GM12878 (cell line): ENCODE results near the gene CYP4A22. TPM values are rescaled to one million over a fixed set of nuclear protein-coding genes. Genes with fewer than 3 reads are reported as not detected.

Experiments
- ATAC-seq: fragments of 200-7000 bp; cut with Tn5 transposase; 3 replicates; pipeline ENCODE4 v1.9.1; 2020; ENCODE audit warnings: mild to moderate bottlenecking, moderate library complexity
- BruUV-seq: library from RNA; stranded (reverse); fragments of 400-500 nt; replicated peaks from 2 replicates; lab custom pipeline; 2021; lab: Mats Ljungman, UMichigan
- CTCF ChIA-PET: fragments of 300-600 bp; sonication (Branson Sonifier 250); formaldehyde crosslinking; extraction: SDS; loops from one replicate; lab custom pipeline; 2021; ENCODE audit warnings: inconsistent platforms; lab: Yijun Ruan, JAX
- POLR2A ChIA-PET: fragments of 350-600 bp; formaldehyde crosslinking; extraction: SDS; loops from one replicate; lab custom pipeline; 2021; ENCODE audit warnings: inconsistent platforms; lab: Charles Lee
- RAD21 ChIA-PET: fragments of 300-600 bp; sonication (Branson Sonifier 250); formaldehyde crosslinking; loops from one replicate; lab custom pipeline; 2023; ENCODE audit warnings: antibody characterized with exemption; ENCODE audit not compliant: unreplicated experiment; lab: Charles Lee
- SMC1A ChIA-PET: fragments of 300-600 bp; sonication (Branson Sonifier 250); formaldehyde crosslinking; loops from one replicate; lab custom pipeline; 2023; ENCODE audit not compliant: unreplicated experiment, uncharacterized antibody; lab: Charles Lee
- DNase-seq: peaks from one replicate; pipeline ENCODE4 v3.0.0-alpha.2; 2011; ENCODE audit warnings: low read depth, low spot score
- FAIRE-seq: peaks from 3 replicates; lab custom pipeline; 2011; peaks lifted over from hg19 to GRCh38; lab: Jason Lieb, UNC
- H2AFZ ChIP-seq: 2 replicates; pipeline ENCODE4 v1.6.0; 2011; ENCODE audit warnings: low read depth, low read length, control low read depth; ENCODE audit not compliant: control insufficient read depth
- H3K27ac ChIP-seq: 2 replicates; pipeline ENCODE4 v1.5.1; 2011; ENCODE audit warnings: control low read depth; ENCODE audit not compliant: control insufficient read depth, insufficient read depth
- H3K27me3 ChIP-seq, 2 experiments: replicated peaks in 1 of 2; 2 replicates each; pipeline versions ENCODE4 v1.6.0 to v1.6.1; 2011; ENCODE audit warnings: low read length in 1 of 2; ENCODE audit not compliant: control insufficient read depth in 2 of 2, insufficient read depth in 2 of 2
- H3K36me3 ChIP-seq, 2 experiments: 2 replicates each; pipeline ENCODE4 v1.5.1; 2011; ENCODE audit warnings: low read length in 1 of 2; ENCODE audit not compliant: control insufficient read depth in 2 of 2, insufficient read depth in 2 of 2
- H3K4me1 ChIP-seq: 2 replicates; pipeline ENCODE4 v1.6.1; 2011; ENCODE audit warnings: mild to moderate bottlenecking, low read length, moderate library complexity, mixed read lengths; ENCODE audit not compliant: control insufficient read depth, insufficient read depth
- H3K4me2 ChIP-seq: 2 replicates; pipeline ENCODE4 v1.6.0; 2011; ENCODE audit warnings: control low read depth; ENCODE audit not compliant: control insufficient read depth, insufficient read depth
- H3K4me3 ChIP-seq: fragments of 200-600 bp; sonication (generic); 2 replicates; pipeline ENCODE4 v1.5.1; 2016
- H3K79me2 ChIP-seq: 2 replicates; pipeline ENCODE4 v1.6.0; 2011; ENCODE audit warnings: low read length; ENCODE audit not compliant: control insufficient read depth, insufficient read depth
- H3K9ac ChIP-seq: 2 replicates; pipeline ENCODE4 v1.8.0; 2011; ENCODE audit warnings: low read length, control low read depth, mixed read lengths; ENCODE audit not compliant: control insufficient read depth, insufficient read depth
- H3K9me3 ChIP-seq: replicated peaks from 3 replicates; pipeline ENCODE4 v1.5.1; 2011; ENCODE audit warnings: mild to moderate bottlenecking, low read length; ENCODE audit not compliant: control insufficient read depth, insufficient read depth
- H4K20me1 ChIP-seq: 2 replicates; pipeline ENCODE4 v1.6.0; 2011; ENCODE audit not compliant: control insufficient read depth, insufficient read depth
- ATF3 ChIP-seq: IDR thresholded peaks from 2 replicates; pipeline ENCODE4 v1.6.1; 2011; ENCODE audit warnings: low read depth, mild to moderate bottlenecking, low read length, moderate library complexity, borderline replicate concordance; ENCODE audit errors: extremely low read depth
- E2F8 ChIP-seq: fragments of 450-650 bp; IDR thresholded peaks from 2 replicates; pipeline ENCODE4 v1.6.1; 2018; ENCODE audit warnings: mild to moderate bottlenecking, low read depth, moderate library complexity; ENCODE audit not compliant: partially characterized antibody
- FOXK2 ChIP-seq: fragments of 450-650 bp; IDR thresholded peaks from 2 replicates; pipeline ENCODE4 v1.6.1; 2017; ENCODE audit warnings: mild to moderate bottlenecking, moderate library complexity
- JUND ChIP-seq: IDR thresholded peaks from 2 replicates; pipeline ENCODE4 v1.6.1; 2012; ENCODE audit warnings: low read depth, mild to moderate bottlenecking, low read length, improper control_type of control experiment, moderate library complexity
- MTA2 ChIP-seq: fragments of 450-650 bp; IDR thresholded peaks from 2 replicates; pipeline ENCODE4 v1.6.1; 2016; ENCODE audit warnings: low read depth, mild to moderate bottlenecking, moderate library complexity
- NBN ChIP-seq: fragments of 450-650 bp; IDR thresholded peaks from 2 replicates; pipeline ENCODE4 v1.6.1; 2016
- NFXL1 ChIP-seq: fragments of 450-650 bp; IDR thresholded peaks from 2 replicates; pipeline ENCODE4 v1.6.1; 2017; ENCODE audit warnings: antibody characterized with exemption, mild to moderate bottlenecking, borderline replicate concordance
- NRF1 ChIP-seq: conservative IDR thresholded peaks from 2 replicates; pipeline ENCODE4 v1.6.1; 2011; ENCODE audit warnings: mild to moderate bottlenecking, low read depth, low read length, improper control_type of control experiment
- SIN3A ChIP-seq: IDR thresholded peaks from 2 replicates; pipeline ENCODE4 v1.6.1; 2012; ENCODE audit warnings: low read depth, low read length, improper control_type of control experiment
- YBX1 ChIP-seq: fragments of 450-650 bp; IDR thresholded peaks from 2 replicates; pipeline ENCODE4 v1.6.1; 2016; ENCODE audit warnings: antibody characterized with exemption
- ZNF24 ChIP-seq: fragments of 450-650 bp; IDR thresholded peaks from 2 replicates; pipeline ENCODE4 v1.6.1; 2017; ENCODE audit warnings: antibody characterized with exemption, mild to moderate bottlenecking
- WGBS: methylation state at CpG from one replicate; pipeline ENCODE4 v1.1.6; 2016; ENCODE audit warnings: low lambda C conversion rate; ENCODE audit not compliant: insufficient replicate concordance, insufficient coverage; ENCODE audit errors: missing lambda C conversion rate; 5-methylcytosine and 5-hydroxymethylcytosine counted together
- in situ Hi-C: fragments of 300-500 bp; cut with MboI; formaldehyde crosslinking; loops from 9 replicates; pipeline ENCODE4 v1.14.3; 2018; ENCODE audit warnings: mixed read lengths
- intact Hi-C: fragments of 100-400 bp; cut with micrococcal nuclease; formaldehyde crosslinking; loops from one replicate; pipeline ENCODE4 v1.14.2; 2022; ENCODE audit not compliant: unreplicated experiment
- polyA plus RNA-seq, 11 experiments: library from polyadenylated mRNA; depleted of rRNA in 4 of 11; unstranded in 6 of 11; stranded (reverse) in 5 of 11; fragments of >200 nt; fragmentation: Nextera tagmentation in 4 of 11; fragmentation: Illumina TruSeq in 1 of 11; extraction: Ambion mirVana in 4 of 11; extraction: Trizol in 1 of 11; gene quantifications; 1 replicate in 1 of 11; 2 replicates in 10 of 11; pipeline versions ENCODE4 v1.2.1 to v1.2.3, GENCODE V29; 2011 to 2016; ENCODE audit warnings: inconsistent platforms in 2 of 11, missing spikeins in 2 of 11, low read depth in 1 of 11
- total RNA-seq, 4 experiments: library from RNA; depleted of rRNA in 3 of 4; stranded (reverse); fragments of >200 nt in 3 of 4; fragmentation: Illumina TruSeq in 1 of 4; extraction: Trizol in 1 of 4; gene quantifications; 2 replicates each; pipeline versions ENCODE4 v1.2.1 to v1.2.3, GENCODE V29; 2013 to 2021
- TF ChIP-seq, protein P1 (sequence below): fragments of 450-650 bp; IDR thresholded peaks from 2 replicates; pipeline ENCODE4 v1.6.1; 2017; ENCODE audit warnings: mild to moderate bottlenecking, moderate library complexity
- TF ChIP-seq, protein P2 (sequence below): fragments of 450-650 bp; IDR thresholded peaks from 2 replicates; pipeline ENCODE4 v1.6.1; 2017; ENCODE audit warnings: mild to moderate bottlenecking, moderate library complexity

The CYP4A22 gene
- total and polyA plus RNA-seq, 10 of the 15 experiments (the other 5 are each of a cell fraction or from before 2014, with no cell fraction given) = not detected

DNA sequence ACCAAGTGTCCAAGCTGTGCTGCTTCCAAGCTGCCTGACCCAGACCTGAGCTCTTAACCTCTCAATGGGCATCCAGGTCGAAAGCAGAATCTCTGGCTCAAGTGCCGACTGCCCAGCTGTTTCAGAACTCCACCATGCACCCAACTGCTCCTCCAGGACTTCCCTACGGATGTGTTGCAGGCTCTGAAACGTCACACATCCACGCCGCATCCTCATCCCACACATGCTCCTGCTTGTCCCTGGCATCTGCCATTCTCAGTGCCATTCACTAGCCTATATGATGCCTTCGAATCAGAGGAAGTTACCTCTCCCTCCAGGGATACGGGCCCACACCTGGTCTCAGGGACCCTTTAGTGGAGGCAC is 41.4 kb downstream of the CYP4A22 start:
- intact Hi-C loops = loop anchor here (1.0 to 10.0 kb wide), 5 partner anchors 85 to 548 kb away; partner anchors contain the start of gene FOXD2
- no peak for TF ChIP-seq NBN
- TF ChIP-seq ZNF24 = no peak
- TF ChIP-seq JUND = no peak
- no peak for TF ChIP-seq ATF3
- no peak for TF ChIP-seq NFXL1
- TF ChIP-seq NRF1 = no peak
- no peak for TF ChIP-seq MTA2
- TF ChIP-seq SIN3A = no peak
- TF ChIP-seq YBX1 = no peak
- no peak for TF ChIP-seq E2F8
- TF ChIP-seq, protein P1, sequence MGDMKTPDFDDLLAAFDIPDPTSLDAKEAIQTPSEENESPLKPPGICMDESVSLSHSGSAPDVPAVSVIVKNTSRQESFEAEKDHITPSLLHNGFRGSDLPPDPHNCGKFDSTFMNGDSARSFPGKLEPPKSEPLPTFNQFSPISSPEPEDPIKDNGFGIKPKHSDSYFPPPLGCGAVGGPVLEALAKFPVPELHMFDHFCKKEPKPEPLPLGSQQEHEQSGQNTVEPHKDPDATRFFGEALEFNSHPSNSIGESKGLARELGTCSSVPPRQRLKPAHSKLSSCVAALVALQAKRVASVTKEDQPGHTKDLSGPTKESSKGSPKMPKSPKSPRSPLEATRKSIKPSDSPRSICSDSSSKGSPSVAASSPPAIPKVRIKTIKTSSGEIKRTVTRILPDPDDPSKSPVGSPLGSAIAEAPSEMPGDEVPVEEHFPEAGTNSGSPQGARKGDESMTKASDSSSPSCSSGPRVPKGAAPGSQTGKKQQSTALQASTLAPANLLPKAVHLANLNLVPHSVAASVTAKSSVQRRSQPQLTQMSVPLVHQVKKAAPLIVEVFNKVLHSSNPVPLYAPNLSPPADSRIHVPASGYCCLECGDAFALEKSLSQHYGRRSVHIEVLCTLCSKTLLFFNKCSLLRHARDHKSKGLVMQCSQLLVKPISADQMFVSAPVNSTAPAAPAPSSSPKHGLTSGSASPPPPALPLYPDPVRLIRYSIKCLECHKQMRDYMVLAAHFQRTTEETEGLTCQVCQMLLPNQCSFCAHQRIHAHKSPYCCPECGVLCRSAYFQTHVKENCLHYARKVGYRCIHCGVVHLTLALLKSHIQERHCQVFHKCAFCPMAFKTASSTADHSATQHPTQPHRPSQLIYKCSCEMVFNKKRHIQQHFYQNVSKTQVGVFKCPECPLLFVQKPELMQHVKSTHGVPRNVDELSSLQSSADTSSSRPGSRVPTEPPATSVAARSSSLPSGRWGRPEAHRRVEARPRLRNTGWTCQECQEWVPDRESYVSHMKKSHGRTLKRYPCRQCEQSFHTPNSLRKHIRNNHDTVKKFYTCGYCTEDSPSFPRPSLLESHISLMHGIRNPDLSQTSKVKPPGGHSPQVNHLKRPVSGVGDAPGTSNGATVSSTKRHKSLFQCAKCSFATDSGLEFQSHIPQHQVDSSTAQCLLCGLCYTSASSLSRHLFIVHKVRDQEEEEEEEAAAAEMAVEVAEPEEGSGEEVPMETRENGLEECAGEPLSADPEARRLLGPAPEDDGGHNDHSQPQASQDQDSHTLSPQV = no peak
- no peak for TF ChIP-seq FOXK2
- TF ChIP-seq, protein P2, sequence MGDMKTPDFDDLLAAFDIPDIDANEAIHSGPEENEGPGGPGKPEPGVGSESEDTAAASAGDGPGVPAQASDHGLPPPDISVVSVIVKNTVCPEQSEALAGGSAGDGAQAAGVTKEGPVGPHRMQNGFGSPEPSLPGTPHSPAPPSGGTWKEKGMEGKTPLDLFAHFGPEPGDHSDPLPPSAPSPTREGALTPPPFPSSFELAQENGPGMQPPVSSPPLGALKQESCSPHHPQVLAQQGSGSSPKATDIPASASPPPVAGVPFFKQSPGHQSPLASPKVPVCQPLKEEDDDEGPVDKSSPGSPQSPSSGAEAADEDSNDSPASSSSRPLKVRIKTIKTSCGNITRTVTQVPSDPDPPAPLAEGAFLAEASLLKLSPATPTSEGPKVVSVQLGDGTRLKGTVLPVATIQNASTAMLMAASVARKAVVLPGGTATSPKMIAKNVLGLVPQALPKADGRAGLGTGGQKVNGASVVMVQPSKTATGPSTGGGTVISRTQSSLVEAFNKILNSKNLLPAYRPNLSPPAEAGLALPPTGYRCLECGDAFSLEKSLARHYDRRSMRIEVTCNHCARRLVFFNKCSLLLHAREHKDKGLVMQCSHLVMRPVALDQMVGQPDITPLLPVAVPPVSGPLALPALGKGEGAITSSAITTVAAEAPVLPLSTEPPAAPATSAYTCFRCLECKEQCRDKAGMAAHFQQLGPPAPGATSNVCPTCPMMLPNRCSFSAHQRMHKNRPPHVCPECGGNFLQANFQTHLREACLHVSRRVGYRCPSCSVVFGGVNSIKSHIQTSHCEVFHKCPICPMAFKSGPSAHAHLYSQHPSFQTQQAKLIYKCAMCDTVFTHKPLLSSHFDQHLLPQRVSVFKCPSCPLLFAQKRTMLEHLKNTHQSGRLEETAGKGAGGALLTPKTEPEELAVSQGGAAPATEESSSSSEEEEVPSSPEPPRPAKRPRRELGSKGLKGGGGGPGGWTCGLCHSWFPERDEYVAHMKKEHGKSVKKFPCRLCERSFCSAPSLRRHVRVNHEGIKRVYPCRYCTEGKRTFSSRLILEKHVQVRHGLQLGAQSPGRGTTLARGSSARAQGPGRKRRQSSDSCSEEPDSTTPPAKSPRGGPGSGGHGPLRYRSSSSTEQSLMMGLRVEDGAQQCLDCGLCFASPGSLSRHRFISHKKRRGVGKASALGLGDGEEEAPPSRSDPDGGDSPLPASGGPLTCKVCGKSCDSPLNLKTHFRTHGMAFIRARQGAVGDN = no peak

More for the DNA sequence above, 41.4 kb downstream of the CYP4A22 start:
- peak overlapping the region; percentile 72 for H3K4me2 ChIP-seq
- no peak overlapping the region for H3K27ac ChIP-seq
- ChIA-PET CTCF (interaction anchor here (0.6 to 6.1 kb wide), 35 partner anchors 9 to 552 kb away, joined by 3 to 71 read pairs (median 4); partner anchors contain the start of genes FOXD2, PDZK1IP1 and STIL), RAD21 (interaction anchor here (0.7 to 2.3 kb wide), 10 partner anchors 14 to 531 kb away, joined by 3 to 19 read pairs (median 6); partner anchors contain the start of gene FOXD2), POLR2A (no interaction called here), SMC1A (interaction anchor here (1.0 to 2.7 kb wide), 6 partner anchors 12 to 170 kb away, joined by 3 to 20 read pairs (median 4); no protein-coding TSS in a partner anchor)
- no peak for DNase-seq
- H3K79me2 ChIP-seq = no peaks in the 10 kb centered on the region
- in situ Hi-C loops = no loop called here
- WGBS = 53% methylated on average over 8 of the region's 8 CpGs
- no peaks in the 10 kb centered on the region for H3K36me3 ChIP-seq
- H3K4me1 ChIP-seq = peaks cover 3% of the 10 kb centered on the region; the same call in 1 of the 2 replicates
- H3K27me3 ChIP-seq = no peaks in the 10 kb centered on the region
- BruUV-seq = no TSS peak
- no peak overlapping the region for H3K9ac ChIP-seq
- H2AFZ ChIP-seq = peak overlapping the region; percentile 84
- FAIRE-seq = no peak
- no peak for ATAC-seq
- H3K4me3 ChIP-seq = 0 out of 2 replicates have a peak overlapping the region, but pooled peaks have one; percentile 60
- no peaks in the 10 kb centered on the region for H4K20me1 ChIP-seq
- no peaks in the 10 kb centered on the region for H3K9me3 ChIP-seq
